Keratinocyte (primary cell): ENCODE measurements around the gene SERPINE2. TPM values are rescaled to one million over a fixed set of nuclear protein-coding genes. Genes with fewer than 3 reads are reported as not detected.

ENCODE experiments used
- DNase-seq: peaks from one replicate; pipeline ENCODE4 v3.0.0-alpha.2; 2011; ENCODE audit warnings: low read depth, missing footprints, low spot score
- FAIRE-seq: peaks from 2 replicates; lab custom pipeline; 2011; peaks lifted over from hg19 to GRCh38; lab: Jason Lieb, UNC
- H2AFZ ChIP-seq: 2 replicates; pipeline ENCODE4 v1.6.0; 2012; ENCODE audit warnings: low read length, control low read depth, inconsistent platforms; ENCODE audit not compliant: control insufficient read depth
- H3K27ac ChIP-seq: 2 replicates; pipeline ENCODE4 v1.5.1; 2011; ENCODE audit warnings: low read length; ENCODE audit not compliant: control insufficient read depth, insufficient read depth
- H3K27me3 ChIP-seq: 3 replicates; pipeline ENCODE4 v1.6.0; 2011; ENCODE audit warnings: low read length; ENCODE audit not compliant: control insufficient read depth, insufficient read depth; ENCODE audit errors: extremely low read depth
- H3K36me3 ChIP-seq, 2 experiments: 2 replicates in 1 of 2; 3 replicates in 1 of 2; pipeline ENCODE4 v1.5.1; 2011; ENCODE audit warnings: low read length in 2 of 2, mild to moderate bottlenecking in 1 of 2; ENCODE audit not compliant: control insufficient read depth in 2 of 2, insufficient read depth in 2 of 2; ENCODE audit errors: extremely low read depth in 1 of 2
- H3K4me1 ChIP-seq: 3 replicates; pipeline ENCODE4 v1.5.1; 2011; ENCODE audit warnings: low read length; ENCODE audit not compliant: control insufficient read depth, insufficient read depth; ENCODE audit errors: extremely low read depth
- H3K4me2 ChIP-seq: 3 replicates; pipeline ENCODE4 v1.6.0; 2011; ENCODE audit warnings: low read depth, low read length; ENCODE audit not compliant: control insufficient read depth, insufficient read depth; ENCODE audit errors: extremely low read depth
- H3K4me3 ChIP-seq, 3 experiments: fragments of 200-600 bp in 1 of 3; sonication (generic) in 1 of 3; 2 replicates in 2 of 3; 3 replicates in 1 of 3; pipeline ENCODE4 v1.5.1; 2011 to 2016; ENCODE audit warnings: low read length in 3 of 3, mild to moderate bottlenecking in 3 of 3, control low read depth in 2 of 3, inconsistent platforms in 1 of 3, low read depth in 1 of 3, mixed read lengths in 1 of 3, mixed run types in 1 of 3, moderate library complexity in 1 of 3; ENCODE audit not compliant: control insufficient read depth in 2 of 3, insufficient read depth in 2 of 3; ENCODE audit errors: extremely low read depth in 1 of 3
- H3K79me2 ChIP-seq: 2 replicates; pipeline ENCODE4 v1.6.0; 2012; ENCODE audit warnings: low read length; ENCODE audit not compliant: control insufficient read depth, insufficient read depth
- H3K9ac ChIP-seq: 3 replicates; pipeline ENCODE4 v1.6.0; 2011; ENCODE audit warnings: low read length; ENCODE audit not compliant: control insufficient read depth, insufficient read depth; ENCODE audit errors: extremely low read depth
- H3K9me1 ChIP-seq: 3 replicates; pipeline ENCODE4 v1.6.0; 2011; ENCODE audit warnings: low read length; ENCODE audit not compliant: control insufficient read depth, insufficient read depth; ENCODE audit errors: extremely low read depth
- H3K9me3 ChIP-seq: 2 replicates; pipeline ENCODE4 v1.5.1; 2012; ENCODE audit warnings: low read depth, low read length; ENCODE audit not compliant: control insufficient read depth
- H4K20me1 ChIP-seq: 3 replicates; pipeline ENCODE4 v1.6.0; 2011; ENCODE audit warnings: low read length; ENCODE audit not compliant: control insufficient read depth, insufficient read depth; ENCODE audit errors: extremely low read depth
- CTCF ChIP-seq, 3 experiments: IDR thresholded peaks in 1 of 3; conservative IDR thresholded peaks in 1 of 3; optimal IDR thresholded peaks in 1 of 3; 2 replicates in 2 of 3; 3 replicates in 1 of 3; pipeline versions ENCODE3 to v1.5.1; 2011; ENCODE audit warnings: low read length in 3 of 3, mild to moderate bottlenecking in 3 of 3, moderate library complexity in 2 of 3, control low read depth in 1 of 3, inconsistent platforms in 1 of 3; ENCODE audit not compliant: insufficient read depth in 2 of 3; ENCODE audit errors: extremely low read depth in 1 of 3
- EZH2 ChIP-seq: IDR thresholded peaks from one replicate; pipeline ENCODE4 v1.6.1; 2012; ENCODE audit warnings: inconsistent platforms, mild to moderate bottlenecking, low read length, moderate library complexity
- dilution Hi-C: fragments of 300-500 bp; cut with MboI; formaldehyde crosslinking; loops from one replicate; pipeline ENCODE4 v1.7.0; 2020; ENCODE audit warnings: low sequenced_read_pairs; ENCODE audit not compliant: extremely low pct_ligation_motif_present
- polyA plus RNA-seq, 5 experiments: library from polyadenylated mRNA; depleted of rRNA in 3 of 5; stranded (reverse) in 3 of 5; stranded (forward) in 1 of 5; unstranded in 1 of 5; fragments of >200 nt; gene quantifications; 1 replicate in 1 of 5; 2 replicates in 3 of 5; 3 replicates in 1 of 5; pipeline versions ENCODE4 v1.2.1 to v1.2.3, GENCODE V29; 2011 to 2012; ENCODE audit warnings: missing spikeins in 2 of 5, low read depth in 1 of 5, low replicate concordance in 1 of 5

Gene SERPINE2
- polyA plus RNA-seq, 1 donor (not counting 4 experiments of a cell fraction or from before 2014, with no cell fraction given) = 306 TPM

DNA sequence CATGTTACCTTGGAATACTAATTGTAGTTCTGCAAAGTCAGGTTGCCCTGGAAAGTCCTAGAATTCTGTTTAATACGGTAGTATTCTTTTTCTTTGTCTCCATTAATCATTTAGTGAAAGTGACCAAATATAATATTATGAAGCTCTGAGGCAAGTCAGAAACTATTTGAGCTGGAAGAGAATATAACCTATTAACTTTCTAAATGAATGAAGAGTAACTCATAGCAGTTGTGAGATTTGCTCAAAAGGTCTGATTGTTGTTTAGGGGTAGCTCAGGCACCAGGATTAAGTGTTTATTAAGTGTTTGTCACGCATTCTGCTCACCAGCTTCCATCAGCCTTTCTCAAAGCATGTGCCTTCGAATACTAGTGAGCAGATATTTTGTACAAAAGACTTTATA lies 46.7 kb upstream of the SERPINE2 start:
- Histone ChIP-seq H2AFZ (no peak overlapping the region), H3K27me3 (no peaks in the 10 kb centered on the region), H3K36me3 (no peaks in the 10 kb centered on the region), H3K79me2 (no peaks in the 10 kb centered on the region), H3K4me3 (no peak overlapping the region), H3K27ac (peak overlapping the region; percentile 96), H4K20me1 (no peaks in the 10 kb centered on the region), H3K9ac (peak overlapping the region; percentile 30), H3K4me2 (peak overlapping the region; percentile 66), H3K4me1 (peaks cover 27% of the 10 kb centered on the region), H3K9me1 (no peaks in the 10 kb centered on the region), H3K9me3 (no peaks in the 10 kb centered on the region)
- TF ChIP-seq EZH2 (no peak), CTCF (optimal IDR thresholded peaks at IDR 0.05 in 1 of 3, IDR thresholded peaks at IDR 0.05 in 1 of 3, conservative IDR thresholded peaks at IDR 0.05 in 1 of 3; ENCODE audit: extremely low read depth in 1 of 3, insufficient read depth in 2 of 3, low read length in 3 of 3) (no peak)
- DNase-seq = no peak
- dilution Hi-C loops = no loop called here
- peak; percentile 39 for FAIRE-seq

DNA sequence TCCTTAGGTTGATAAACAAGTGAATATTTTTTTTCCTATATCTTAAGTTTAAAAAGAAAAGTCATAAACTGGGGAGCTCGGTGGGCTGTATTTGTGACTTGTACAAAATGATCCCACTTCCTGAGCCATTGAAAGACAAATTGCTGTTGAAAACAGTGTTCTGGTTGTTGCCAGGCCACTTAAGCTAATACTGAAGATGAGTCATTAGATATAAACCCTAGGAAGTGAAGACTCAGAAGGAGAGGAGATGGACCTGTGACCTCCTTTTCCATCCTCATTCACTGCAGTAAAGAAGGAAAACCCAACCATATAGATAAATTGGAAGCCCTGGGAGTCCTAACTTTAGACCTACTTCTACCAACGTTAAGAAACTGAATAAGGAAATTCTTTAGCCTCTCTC lies 46.2 kb upstream of the SERPINE2 start:
- Histone ChIP-seq H3K4me3 (no peak overlapping the region), H3K4me2 (no peak overlapping the region), H3K36me3 (no peaks in the 10 kb centered on the region), H3K4me1 (peaks cover 27% of the 10 kb centered on the region), H3K9me3 (no peaks in the 10 kb centered on the region), H3K27me3 (no peaks in the 10 kb centered on the region), H3K79me2 (no peaks in the 10 kb centered on the region), H2AFZ (no peak overlapping the region), H3K9ac (no peak overlapping the region), H3K27ac (peak overlapping the region; percentile 96), H4K20me1 (no peaks in the 10 kb centered on the region), H3K9me1 (no peaks in the 10 kb centered on the region)
- dilution Hi-C loops = no loop called here
- FAIRE-seq (peak; percentile 96), DNase-seq (no peak)
- TF ChIP-seq CTCF (optimal IDR thresholded peaks at IDR 0.05 in 1 of 3, IDR thresholded peaks at IDR 0.05 in 1 of 3, conservative IDR thresholded peaks at IDR 0.05 in 1 of 3; ENCODE audit: extremely low read depth in 1 of 3, insufficient read depth in 2 of 3, low read length in 3 of 3) (no peak), EZH2 (no peak)
